Progenitor cell of endocrine pancreas (in vitro differentiated cells): ENCODE measurements around the gene E2F4. TPM values are rescaled to one million over a fixed set of nuclear protein-coding genes. Genes with fewer than 3 reads are reported as not detected.
A peak's percentile ranks its signal among the peaks of the same experiment; 100 is the strongest.

ENCODE experiments used
- DNase-seq: peaks from one replicate; pipeline ENCODE4 v3.0.0; 2021; ENCODE audit warnings: low spot score; ENCODE audit not compliant: unreplicated experiment
- H3K27ac Mint-ChIP-seq: 2 replicates; pipeline ENCODE4 v1.8.0; 2021; ENCODE audit warnings: mild to moderate bottlenecking, moderate library complexity, mixed read lengths
- H3K27me3 Mint-ChIP-seq: 2 replicates; pipeline ENCODE4 v1.8.0; 2021; ENCODE audit warnings: mixed read lengths
- H3K36me3 Mint-ChIP-seq: 2 replicates; pipeline ENCODE4 v1.8.0; 2022; ENCODE audit warnings: mixed read lengths; ENCODE audit not compliant: insufficient read depth
- H3K4me1 Mint-ChIP-seq: 2 replicates; pipeline ENCODE4 v1.8.0; 2021; ENCODE audit warnings: low read depth, mixed read lengths
- H3K4me3 Mint-ChIP-seq: 2 replicates; pipeline ENCODE4 v1.8.0; 2021; ENCODE audit warnings: low read depth, mild to moderate bottlenecking, moderate library complexity, mixed read lengths
- H3K9me3 Mint-ChIP-seq: 2 replicates; pipeline ENCODE4 v1.8.0; 2021; ENCODE audit warnings: low read depth, mixed read lengths
- total RNA-seq: library from RNA; stranded (reverse); gene quantifications from 2 replicates; pipeline ENCODE4 v1.2.1, GENCODE V29; 2021
- TF ChIP-seq, protein P1 (sequence below): fragments of 200-600 bp; sonication (generic); IDR thresholded peaks from one replicate; pipeline ENCODE4 v1.5.0; 2021; ENCODE audit warnings: antibody characterized with exemption, mild to moderate bottlenecking; ENCODE audit not compliant: unreplicated experiment

The E2F4 gene
- total RNA-seq, 1 donor from 2014 or later = 82.1 TPM

DNA sequence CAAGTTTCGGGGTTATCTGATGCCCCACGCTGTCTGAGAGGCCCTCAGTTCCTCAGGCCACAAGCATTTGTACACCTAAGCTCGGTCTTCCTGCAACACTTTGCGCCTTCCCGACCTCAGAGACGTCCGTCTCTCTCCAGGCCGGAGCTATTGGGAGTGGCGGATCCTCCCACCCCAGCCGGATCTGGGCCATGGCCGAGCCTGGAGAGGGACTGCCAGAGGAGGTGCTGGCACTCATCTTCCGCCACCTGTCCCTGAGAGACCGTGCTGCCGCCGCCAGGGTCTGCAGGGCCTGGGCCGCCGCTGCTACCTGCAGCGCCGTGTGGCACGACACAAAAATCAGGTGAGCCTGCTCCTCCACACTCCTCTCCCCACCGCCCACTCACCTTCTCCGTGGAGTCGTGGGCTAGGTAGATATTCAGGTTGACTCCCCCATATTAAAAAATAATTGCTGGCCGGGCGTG, 30.3 kb upstream of the E2F4 start:
- no peak for DNase-seq

DNA sequence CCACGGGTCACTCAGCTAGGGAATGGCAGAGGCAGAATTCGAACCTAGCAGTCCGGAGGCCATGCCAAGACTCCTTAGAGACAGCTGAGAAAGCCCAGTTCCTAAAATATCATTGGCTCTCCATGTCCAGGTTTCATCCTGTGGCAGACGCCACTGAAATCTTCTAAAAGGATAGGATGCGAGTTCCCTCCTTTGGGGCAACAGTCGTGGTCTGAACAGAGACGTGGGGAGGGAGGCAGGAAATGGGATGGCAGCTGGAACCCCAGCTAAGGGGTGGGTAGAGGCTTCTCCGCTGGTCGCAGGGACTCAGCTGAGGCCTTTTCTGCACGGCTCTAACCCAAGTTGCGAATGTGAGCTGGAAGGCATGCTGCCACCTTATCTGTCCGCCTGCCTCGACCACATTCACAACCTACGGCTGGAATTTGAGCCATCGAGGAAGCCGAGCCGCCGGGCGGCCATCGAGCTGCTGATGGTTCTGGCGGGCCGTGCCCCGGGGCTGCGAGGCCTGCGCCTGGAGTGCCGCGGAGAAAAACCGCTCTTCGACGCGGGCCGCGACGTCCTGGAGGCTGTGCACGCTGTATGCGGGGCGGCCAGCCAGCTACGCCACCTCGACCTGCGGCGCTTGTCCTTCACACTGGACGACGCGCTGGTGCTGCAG, 29.3 kb upstream of the E2F4 start:
- DNase-seq = no peak
- Mint-ChIP-seq H3K36me3 (no peaks in the 10 kb centered on the region), H3K27ac (no peak overlapping the region), H3K4me3 (no peak overlapping the region), H3K9me3 (no peaks in the 10 kb centered on the region), H3K27me3 (peaks cover 80% of the 10 kb centered on the region), H3K4me1 (peaks cover 2% of the 10 kb centered on the region)
- TF ChIP-seq, protein P1, sequence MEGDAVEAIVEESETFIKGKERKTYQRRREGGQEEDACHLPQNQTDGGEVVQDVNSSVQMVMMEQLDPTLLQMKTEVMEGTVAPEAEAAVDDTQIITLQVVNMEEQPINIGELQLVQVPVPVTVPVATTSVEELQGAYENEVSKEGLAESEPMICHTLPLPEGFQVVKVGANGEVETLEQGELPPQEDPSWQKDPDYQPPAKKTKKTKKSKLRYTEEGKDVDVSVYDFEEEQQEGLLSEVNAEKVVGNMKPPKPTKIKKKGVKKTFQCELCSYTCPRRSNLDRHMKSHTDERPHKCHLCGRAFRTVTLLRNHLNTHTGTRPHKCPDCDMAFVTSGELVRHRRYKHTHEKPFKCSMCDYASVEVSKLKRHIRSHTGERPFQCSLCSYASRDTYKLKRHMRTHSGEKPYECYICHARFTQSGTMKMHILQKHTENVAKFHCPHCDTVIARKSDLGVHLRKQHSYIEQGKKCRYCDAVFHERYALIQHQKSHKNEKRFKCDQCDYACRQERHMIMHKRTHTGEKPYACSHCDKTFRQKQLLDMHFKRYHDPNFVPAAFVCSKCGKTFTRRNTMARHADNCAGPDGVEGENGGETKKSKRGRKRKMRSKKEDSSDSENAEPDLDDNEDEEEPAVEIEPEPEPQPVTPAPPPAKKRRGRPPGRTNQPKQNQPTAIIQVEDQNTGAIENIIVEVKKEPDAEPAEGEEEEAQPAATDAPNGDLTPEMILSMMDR = no peak

More for the DNA sequence above, 30.3 kb upstream of the E2F4 start:
- Mint-ChIP-seq H3K27me3 (peaks cover 80% of the 10 kb centered on the region), H3K4me1 (peaks cover 2% of the 10 kb centered on the region), H3K27ac (no peak overlapping the region), H3K4me3 (no peak overlapping the region), H3K36me3 (no peaks in the 10 kb centered on the region), H3K9me3 (no peaks in the 10 kb centered on the region)
- TF ChIP-seq, protein P1 = no peak

DNA sequence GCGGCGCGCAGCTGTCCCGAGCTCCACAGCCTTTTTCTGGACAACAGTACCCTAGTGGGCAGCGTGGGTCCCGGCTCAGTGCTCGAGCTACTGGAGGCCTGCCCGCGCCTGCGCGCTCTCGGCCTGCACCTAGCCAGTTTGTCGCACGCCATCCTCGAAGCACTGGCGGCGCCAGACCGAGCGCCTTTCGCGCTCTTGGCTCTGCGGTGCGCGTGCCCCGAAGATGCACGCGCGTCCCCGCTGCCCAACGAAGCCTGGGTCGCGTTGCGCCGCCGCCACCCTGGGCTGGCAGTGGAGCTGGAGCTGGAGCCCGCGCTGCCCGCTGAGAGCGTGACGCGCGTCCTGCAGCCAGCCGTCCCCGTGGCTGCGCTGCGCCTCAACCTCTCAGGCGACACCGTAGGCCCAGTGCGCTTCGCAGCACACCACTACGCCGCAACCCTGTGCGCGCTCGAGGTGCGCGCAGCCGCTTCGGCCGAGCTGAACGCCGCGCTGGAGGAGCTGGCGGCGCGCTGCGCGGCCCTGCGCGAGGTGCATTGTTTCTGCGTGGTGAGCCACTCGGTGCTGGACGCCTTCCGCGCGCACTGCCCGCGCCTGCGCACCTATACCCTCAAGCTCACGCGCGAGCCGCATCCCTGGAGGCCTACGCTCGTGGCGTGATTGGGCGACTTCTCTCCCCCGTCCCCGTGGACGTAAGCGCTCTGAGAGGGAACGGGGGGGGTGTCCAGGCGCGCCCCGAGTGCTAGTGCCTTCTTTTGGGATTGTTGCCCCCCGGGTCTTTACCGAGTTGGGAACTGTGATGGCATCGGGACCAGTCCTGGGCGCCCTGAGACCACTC, 28.6 kb upstream of the E2F4 start:
- TF ChIP-seq, protein P1 = no peak
- Mint-ChIP-seq H3K4me3 (peak overlapping the region; percentile 31), H3K27me3 (peaks cover 80% of the 10 kb centered on the region), H3K9me3 (no peaks in the 10 kb centered on the region), H3K4me1 (peaks cover 2% of the 10 kb centered on the region), H3K36me3 (no peaks in the 10 kb centered on the region), H3K27ac (no peak overlapping the region)
- no peak for DNase-seq

DNA sequence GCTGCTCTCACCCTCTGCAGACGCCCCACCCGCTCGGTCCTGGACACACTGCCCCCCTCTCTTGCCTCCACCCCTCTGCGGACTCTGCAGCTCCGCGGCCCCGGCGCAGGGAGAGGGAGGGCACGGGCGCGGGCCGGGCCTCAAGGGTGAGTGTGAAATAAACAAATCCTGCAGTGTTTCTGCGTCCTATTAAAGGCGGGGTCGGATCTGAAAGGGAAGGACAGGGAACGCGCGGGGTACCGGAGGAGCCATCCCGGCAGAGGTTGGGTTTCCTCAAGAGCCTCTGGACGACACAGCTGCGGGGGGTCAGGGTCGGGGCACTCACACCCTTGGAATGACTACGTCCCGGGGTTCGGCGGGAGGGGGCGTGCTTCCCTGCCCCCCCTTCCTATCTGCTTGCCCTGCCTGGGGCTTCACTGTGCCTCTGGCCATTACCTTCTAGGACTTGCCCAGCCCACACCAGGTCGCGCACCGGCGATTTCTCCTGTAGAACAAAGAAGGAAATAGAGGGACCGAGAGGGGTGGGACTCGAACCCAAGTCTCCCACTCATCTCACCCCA, 27.9 kb upstream of the E2F4 start:
- no peak for DNase-seq
- Mint-ChIP-seq H3K36me3 (no peaks in the 10 kb centered on the region), H3K4me3 (peak overlapping the region; percentile 31), H3K9me3 (no peaks in the 10 kb centered on the region), H3K27ac (no peak overlapping the region), H3K4me1 (peaks cover 2% of the 10 kb centered on the region), H3K27me3 (peaks cover 80% of the 10 kb centered on the region)
- TF ChIP-seq, protein P1 = no peak

DNA sequence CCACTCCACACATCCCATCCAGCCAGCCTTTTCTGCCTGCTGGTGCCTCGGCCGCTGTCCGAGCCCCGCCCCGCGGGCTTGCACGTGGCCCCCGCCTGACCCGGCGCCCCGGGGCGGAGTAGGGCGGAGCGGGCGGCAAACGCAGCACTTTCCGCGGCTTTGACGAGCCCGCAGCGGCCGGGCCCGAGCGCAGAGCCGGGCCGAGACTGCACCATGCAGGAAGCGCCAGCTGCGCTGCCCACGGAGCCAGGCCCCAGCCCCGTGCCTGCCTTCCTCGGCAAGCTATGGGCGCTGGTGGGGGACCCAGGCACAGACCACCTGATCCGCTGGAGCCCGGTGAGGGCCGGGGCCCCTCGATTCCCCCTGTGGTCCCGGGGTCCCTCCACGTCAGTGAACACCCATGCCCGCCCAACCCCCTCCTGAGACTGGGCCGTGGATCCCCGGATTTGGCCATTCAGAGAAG, 27.3 kb upstream of the E2F4 start, which contains the start of gene HSF4:
HSF4 (plus strand) TSS at position 147 of the 463 bp plus-strand sequence; CDS start at position 214, 67 bp downstream.
- Mint-ChIP-seq H3K9me3 (no peaks in the 10 kb centered on the region), H3K4me3 (peak within 1 kb of the TSS; percentile 31), H3K4me1 (peaks cover 2% of the 10 kb centered on the region), H3K27me3 (peaks cover 80% of the 10 kb centered on the region), H3K27ac (no peak within 1 kb of the TSS), H3K36me3 (no peaks in the 10 kb centered on the region)
- TF ChIP-seq, protein P1 = no peak
- DNase-seq = no peak
